Forelimb muscle (tissue), 1 donor: ENCODE results near the gene CHRNA9. TPM values are rescaled to one million over a fixed set of nuclear protein-coding genes. Genes with fewer than 3 reads are reported as not detected.

Experiments
- DNase-seq: peaks from one replicate; pipeline ENCODE4 v3.0.0-alpha.2; 2013; ENCODE audit warnings: low read depth
- polyA plus RNA-seq: library from polyadenylated mRNA; unstranded; fragments of 120-200 nt; gene quantifications from one replicate; pipeline ENCODE4 v1.2.1, GENCODE V29; 2013; ENCODE audit not compliant: insufficient read length

The CHRNA9 gene
- polyA plus RNA-seq, 1 donor, result 0.10 TPM

DNA sequence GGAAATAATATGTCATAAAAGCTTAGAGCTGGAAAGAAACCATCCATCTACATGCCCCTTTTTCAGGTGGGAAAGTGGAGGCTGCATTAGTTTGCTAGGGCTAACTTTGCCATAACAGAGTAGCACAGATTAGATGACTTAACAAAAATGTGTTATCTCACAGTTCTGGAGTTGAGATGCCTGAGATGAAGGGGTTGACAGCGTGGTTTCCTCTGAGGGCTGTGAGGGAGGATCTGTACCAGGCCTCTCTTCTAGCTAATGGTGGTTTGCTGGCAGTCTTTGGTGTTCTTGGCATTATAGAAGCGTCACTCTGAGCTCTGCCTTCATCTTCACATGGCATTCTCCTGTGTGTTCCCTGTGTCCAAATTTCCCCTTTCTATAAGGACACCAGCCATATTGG is 2.4 kb downstream of the CHRNA9 start:
- no peak for DNase-seq

DNA sequence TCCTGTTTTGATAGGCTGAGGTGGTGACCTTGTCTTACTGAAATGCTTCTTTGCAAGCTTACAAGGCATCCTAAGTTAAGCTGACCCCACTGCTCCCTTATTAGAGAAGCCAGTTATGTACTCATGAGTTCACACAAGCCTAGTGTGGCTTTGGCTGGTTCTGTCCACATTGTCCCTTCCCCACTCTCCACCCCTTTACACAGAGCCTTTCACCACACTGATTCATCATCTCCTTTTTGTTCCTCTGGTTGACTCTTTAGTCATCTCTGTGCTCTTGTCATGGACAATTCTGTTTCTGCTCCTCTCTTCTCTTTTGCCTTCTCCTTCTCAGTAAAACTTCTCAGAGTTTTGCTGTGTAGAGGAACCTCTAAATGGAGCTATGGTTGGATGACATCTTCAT is 4.9 kb downstream of the CHRNA9 start:
- DNase-seq, result no peak

DNA sequence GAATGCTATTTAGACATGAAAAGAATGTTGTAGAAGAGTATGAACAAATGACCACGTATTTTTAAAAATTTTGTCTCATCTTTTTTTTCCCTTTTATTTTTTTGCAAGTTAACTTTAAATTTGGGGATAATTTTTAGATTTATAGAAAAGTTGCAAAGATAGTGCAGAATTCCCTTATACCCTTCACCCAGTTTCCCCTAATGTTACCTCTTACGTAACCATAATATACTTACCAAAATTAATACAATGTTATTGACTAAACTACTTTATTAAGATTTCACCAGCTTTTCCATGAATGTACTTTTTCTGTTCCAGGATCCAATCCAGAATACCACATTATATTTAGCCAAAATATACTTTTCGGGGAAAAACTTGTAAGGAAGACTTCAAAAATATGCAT is 12.3 kb downstream of the CHRNA9 start:
- DNase-seq, result no peak

DNA sequence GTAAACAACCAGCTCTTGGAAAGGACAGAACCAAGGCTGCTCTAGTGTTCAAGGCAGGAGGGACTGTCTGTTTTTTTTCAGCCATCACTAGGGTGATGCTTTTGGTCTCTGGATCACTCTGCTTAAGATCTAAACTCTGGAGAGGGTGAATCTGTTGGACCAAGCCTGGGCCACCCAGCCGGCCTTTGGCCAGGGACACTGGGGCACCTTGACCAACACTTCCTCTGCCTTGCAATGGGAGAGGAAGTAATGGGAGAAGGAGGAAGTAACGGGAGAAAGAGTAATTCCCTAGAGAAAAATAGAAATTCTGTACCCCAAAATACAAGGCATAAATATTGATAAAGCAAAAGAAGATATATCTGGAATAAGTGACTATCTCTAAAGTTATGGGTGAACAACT is 12.9 kb downstream of the CHRNA9 start:
- no peak for DNase-seq

DNA sequence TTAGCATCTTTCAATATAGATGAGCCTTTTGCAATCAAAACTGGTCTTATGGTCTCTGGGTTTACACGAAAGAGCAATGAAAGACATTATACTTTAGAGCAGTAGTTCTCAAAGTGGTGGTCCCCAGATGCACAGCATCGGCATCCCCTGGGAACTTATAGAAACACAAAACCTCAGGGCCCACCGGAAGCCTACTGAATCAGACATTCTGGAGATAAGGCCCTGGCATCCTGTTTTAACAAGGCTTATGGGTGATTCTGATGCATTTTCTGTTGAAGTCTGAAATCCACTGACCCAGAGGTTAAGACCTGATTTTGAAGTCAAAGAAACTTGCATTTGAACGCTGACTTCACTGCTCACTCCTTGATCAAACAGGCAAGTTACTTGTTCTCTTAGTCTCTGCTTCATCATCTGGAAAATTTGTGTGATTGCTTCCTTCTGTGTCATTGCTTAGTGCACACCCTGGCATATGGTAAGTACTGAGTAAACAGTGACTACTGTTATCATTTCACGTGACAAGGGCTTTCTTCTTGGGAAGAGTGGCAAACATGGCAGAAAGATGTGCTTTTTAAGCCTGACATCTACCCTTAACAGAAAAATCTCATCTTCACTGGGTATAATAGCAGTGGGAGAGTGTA is 14.5 kb downstream of the CHRNA9 start:
- DNase-seq, result no peak

DNA sequence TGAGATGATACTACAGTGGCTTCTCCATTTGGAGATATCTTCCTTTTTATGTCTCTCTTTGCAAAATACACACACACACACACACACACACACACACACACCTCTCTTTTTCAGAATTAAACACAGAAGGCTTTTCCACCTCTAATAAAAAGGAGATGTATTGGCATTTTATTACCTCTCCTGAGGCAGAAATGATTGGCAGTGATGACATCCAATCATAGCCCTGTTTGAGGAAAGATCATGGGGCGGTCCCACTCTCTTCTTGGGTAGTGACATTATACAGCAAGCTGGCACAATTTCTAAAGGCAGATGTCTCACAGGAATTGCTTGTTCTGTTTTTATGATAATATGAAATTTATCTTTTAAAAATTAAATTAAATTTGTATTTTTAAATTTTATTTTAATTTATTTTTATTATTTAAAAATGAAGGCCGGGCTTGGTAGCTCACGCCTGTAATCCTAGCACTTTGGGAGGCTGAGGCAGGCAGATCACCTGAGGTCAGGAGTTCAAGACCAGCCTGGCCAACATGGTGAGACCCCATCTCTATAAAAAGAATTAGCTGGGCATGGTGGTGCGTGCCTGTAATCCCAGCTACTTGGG is 15.6 kb downstream of the CHRNA9 start:
- DNase-seq, result no peak

DNA sequence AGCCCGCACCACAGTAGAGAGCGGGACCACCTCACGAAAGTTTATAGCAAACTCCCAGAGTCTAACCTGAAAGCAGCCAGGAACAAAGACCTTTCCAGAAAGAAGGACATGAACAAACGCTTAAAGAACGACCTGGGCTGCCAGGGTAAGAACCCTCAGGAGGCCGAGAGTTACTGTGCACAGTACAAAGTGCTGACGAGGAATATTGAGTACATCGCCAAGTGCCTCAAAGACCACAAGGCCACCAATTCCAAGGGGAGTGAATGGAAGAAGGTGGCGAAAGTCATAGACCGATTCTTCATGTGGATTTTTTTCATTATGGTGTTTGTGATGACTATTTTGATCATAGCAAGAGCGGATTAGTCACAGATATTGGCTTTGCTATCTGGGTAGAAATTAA is 19.0 kb downstream of the CHRNA9 start:
- no peak for DNase-seq

DNA sequence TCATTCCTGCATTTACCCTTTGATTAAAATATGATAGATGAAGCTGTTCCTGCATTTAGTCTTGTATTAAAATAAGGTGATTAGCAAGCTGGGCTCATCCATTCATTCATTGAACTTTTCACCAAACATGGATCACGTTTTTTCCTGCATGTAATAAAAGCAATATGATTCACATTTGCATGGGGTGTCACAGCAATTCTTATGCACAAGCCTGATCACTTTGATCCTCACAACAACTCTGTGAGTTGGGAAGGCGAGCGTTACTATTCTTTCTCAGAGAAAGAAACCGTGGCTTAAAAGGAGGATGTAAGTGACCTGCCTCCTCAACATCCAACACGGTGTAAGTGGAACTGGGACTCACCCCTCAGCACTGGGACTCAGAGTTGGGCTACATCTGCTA is 20.0 kb downstream of the CHRNA9 start:
- no peak for DNase-seq

DNA sequence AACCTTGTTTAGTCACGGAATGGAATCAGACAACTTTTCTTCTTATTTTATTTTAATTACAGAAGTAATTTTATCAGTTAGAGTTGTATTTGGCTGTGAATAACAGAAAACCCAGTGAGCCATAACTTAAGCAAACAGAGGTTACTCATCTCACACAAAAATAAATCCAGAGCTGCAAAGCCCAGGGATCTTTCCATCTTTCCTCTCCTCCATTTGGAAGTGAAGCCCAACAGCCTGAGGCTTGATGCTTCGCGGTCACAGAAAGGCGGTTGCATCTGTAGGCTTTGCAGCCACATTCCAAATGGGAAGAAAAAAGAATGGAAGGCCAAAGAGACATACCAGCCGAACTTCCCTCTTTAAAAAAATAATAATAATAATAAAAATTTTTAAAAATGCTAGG is 22.6 kb downstream of the CHRNA9 start:
- DNase-seq, result no peak

DNA sequence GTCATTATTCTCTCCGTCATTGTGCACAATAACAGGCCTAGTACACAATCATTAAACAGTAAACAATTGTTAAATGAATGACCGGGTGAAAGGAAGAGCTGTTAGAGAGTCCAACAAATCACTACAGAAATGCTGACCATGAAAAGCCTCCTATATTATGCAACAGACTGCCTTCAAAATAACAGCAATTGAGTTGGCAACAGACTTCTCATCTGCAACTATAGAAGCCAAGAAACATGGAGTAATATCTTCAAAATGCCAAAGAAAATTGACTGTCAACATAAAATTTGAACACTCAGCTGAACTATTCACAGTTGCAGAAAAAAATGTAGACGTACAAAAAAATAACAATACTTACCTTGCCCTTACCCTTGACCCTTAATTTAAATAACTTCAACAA is 26.2 kb downstream of the CHRNA9 start:
- no peak for DNase-seq

DNA sequence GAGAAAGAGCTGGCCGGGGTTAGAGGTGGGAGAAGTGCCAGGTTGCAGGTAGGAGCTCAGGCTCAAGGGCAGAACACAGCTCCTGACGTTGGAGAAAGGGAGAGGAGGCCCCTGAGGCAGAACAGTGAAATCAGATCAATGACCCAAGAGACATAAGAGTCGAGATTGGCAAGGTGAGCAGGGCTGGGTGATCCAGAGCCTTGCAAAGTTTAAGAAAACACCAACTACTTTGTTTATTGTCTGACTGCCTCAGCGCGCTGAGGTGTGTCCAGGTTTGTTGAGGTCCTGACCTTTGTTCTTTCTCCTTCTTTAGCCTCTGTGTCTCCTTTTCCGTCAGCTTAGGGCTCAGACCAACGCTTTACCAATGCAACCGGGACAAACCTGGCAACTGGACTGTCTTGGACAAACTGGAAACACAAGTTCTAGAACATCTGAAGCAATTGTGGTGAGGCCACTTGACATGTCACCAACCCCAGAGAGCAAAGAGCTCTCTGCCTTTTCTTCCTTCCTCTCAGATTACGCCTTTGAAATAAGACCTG is 28.3 kb downstream of the CHRNA9 start:
- DNase-seq, result no peak

DNA sequence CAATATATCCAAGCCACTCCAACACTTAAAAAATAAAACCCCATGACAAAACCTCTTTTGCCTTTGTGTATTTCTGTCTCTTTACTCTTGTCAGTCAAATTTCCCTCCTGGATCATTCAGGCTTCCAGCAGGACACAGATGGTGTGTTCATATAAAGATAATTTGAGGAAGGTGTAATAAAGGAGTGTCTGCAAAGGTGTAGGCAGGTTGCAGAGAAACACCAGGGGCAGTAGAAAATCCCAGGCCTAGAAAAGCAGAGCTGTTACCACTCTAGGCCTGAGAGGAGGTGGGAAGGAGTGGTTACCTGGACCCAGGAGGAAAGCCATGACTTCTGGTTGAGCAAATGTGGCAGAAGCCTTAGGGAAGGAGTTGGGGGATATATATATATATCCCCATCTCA is 28.8 kb downstream of the CHRNA9 start:
- DNase-seq, result no peak

DNA sequence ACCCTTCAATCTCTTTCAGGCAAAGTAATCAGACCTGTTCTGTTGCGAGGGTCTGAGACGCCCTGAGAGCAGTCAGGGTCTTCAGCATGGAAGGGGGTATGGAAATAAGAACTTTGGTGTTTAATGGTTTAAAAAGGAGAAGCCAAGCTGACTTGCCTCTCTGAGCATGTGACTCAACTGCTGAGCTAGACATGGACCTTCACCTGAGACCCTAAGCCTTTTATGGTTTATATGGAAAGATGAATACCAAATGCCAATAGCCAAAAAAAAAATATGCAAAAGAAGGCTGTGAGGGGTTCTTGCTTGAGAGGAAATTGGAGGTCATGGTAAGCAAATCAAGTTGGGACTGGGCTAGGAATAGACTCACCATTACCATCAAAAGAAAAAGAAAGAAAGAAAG is 30.6 kb downstream of the CHRNA9 start:
- DNase-seq, result no peak

DNA sequence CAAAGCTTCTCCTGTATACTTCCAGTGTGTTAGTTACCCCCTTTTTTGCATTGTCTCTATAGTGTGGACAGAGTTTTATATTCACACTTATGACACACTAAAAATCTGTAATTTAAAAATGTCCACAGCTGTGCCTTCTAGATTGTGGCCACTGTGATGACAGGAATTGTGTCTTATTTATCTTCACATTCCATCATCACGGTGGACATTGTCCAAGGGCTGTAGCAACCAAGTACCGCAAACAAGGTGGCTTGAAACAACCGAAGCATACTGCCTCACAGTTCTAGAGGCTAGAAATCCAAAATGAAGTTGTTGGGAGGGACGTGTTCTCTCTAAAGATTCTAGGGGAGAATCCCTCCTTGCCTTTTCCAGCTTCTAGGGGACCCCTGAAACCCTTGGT is 32.3 kb downstream of the CHRNA9 start:
- DNase-seq, result no peak

DNA sequence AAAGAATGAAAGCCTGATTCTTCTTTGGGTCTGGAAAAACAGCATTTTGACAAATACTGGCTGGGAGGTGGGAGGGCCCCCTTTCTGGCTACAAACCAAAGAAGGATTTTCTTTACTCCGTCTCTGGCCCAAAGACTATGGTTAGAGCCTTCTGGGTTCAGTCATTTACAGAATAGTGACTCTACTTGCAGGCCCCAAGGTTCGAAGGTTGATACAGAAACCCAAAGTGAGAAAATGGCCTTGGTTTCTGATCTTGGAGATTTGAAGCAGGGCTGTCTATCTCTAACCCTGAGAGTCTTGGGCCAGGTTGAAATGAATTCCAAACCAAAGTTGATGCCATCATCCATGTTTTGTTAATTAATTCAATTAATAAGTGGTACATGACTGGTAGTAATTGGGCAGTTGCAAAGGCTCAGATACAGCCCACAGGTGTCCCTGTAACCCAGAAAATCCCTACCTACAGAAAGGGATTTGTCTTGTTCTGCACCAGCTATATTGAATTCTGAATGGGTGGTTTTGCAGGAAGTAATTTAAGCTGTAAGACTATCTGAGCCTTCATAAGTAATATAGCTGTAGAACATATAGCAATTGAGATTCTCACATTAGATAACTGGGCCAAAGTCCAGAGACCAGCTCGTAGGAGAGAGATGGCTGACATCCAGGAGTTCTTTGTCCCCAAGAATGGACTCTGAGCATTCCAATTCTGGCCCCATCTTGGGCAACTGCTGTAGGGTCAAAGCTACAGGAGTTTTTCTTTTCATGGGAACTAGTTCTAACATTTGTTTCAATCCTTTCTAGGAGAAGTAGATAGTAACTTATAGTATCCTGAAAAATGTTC is 34.5 kb downstream of the CHRNA9 start:
- no peak for DNase-seq

DNA sequence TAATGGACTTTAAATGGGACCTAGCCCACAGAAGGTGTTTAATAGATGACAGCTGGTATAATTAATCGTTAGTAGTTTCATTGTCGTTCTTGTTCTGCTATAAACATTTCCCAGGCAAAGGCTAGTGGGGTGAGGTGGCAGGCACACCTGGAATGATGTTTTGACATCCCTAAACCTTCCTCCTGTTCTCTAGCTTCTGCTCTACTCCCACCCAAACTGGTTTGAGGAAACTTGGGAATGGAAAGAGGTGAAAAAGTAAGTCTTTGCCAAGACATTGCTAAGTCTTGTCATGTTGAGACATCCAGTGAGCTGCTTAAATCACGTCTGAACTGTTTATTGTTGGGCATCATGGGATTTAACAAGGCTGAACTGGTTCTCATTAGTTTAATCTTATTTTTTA is 37.5 kb downstream of the CHRNA9 start:
- no peak for DNase-seq

DNA sequence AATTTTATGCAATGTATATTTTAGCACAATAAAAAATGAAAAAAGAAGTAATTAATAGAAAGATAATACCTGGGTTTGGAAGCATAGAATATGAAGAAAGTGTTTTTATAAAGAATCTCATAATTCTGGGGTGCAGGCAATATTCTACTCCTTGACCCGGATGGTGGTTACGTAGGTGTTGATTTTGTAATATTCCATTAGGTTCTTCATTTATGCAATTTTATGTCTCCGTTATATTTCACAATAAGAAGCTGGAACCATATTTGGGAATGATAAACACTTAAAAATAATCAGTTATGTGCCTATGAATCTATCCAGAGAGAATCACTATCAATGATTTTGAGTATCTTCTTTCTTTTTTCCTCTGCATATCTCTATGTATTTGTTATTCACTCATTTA is 38.5 kb downstream of the CHRNA9 start:
- DNase-seq, result no peak

DNA sequence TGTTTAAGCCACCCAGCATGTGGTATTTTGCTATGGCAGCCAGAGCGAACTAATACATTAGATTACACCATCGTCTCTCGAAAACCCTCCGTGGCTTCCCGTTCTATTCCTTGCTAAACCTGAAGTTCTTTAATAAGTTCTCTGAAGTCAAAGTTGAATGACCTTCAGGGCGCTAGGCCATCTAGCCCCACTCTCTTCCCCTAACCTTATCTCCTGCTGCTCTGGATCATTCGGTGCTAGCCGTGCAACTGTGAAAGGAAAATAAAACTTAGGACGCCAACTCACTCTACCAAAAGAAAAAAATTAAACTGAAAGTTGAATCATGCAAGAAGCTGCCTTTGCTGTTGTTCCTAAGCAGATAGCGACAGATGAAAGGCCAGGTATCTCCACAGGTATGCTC is 40.0 kb downstream of the CHRNA9 start:
- no peak for DNase-seq

DNA sequence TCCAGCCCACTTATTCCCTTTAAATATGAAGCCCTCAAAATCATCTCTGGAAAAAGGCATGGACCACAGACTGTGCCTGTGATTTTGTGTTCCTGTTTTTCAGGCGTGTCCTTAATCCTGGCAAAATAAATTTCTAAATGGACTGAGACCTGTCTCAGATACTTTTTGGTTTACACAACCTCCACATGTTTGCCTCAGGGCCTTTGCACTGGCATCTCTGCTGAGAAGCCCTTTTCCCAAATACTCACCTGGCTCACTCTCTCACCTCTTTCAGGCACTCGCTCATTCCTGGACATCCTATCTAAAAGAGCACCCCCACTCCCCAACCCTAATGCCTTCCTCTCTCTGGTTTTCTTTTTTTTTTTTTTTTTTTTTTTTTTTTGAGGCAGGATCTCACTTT is 40.5 kb downstream of the CHRNA9 start:
- DNase-seq, result no peak

DNA sequence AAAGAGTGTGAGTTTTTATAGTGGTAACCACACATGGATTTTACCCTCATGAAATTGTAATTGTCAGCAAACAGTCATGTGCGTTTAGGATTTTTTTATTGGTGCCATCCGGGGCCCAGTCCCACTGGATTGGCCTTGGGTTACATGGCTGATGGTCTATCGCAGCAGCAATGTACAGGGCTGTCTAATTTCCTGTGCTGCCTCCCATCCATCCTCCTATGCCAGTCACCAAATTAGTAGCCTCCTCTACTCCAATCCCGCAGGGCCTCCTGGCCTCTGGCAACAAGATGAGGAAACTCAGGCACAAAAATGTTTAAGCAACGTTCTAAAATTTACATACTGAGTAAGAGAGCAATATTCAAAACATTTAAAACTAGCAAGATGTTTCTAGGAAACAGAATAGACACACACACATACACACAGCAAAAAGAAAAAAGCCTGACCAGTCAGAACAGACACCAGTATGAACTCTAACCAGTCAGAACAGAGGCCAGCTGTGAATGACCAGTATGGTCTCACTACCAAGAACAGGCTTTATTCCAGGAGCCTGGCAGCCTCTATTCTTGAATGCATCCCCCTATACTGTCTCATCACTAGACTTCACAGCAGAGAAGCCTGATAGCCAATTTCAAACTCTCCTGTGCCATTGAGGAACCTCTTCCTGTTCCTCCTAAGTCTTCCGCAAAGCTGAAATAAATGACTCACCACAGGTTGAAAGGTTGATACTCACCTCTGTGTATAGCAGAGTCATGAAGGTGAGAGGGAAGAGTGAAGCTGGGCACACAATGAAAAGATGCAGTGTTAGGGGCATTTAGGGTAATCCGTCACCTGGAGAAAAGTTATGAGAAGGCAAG is 42.6 kb downstream of the CHRNA9 start:
- no peak for DNase-seq

DNA sequence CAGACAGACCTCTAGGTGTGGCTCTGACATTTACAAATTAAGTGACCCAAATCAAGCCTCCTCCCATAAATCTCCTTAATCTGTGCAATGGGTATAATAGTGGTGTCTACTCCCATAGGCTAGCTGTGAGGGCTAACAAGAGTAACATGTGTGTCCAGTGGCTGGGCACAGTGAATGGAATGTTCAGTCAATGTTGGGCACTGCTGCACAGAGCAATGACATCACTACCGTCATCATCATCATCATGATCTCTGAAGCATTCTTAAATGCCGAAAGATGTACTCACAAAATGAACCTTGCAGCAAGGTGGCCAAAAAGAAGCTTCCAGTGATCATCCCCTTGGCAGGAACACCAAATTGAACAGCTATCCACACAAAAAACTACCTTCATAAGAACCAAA is 43.5 kb downstream of the CHRNA9 start:
- DNase-seq, result no peak

DNA sequence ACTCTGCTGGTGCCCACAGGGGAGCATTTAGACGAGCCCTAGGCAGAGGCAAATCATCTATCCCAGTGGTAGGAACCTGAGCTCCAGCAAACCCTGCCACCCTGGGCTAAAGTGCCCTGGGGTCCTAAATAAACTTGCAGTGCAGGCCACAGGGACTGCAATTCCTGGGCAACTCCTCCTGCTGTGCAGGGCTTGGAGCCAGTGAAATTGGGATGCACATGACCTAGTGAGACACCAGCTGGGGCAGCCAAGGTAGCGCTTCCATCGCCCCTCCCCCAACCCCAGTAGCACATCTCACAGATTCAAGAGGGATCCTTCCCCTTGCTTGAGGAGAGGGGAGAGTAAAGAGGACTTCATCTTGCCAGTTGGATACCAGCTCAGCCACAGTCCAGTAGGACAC is 44.1 kb downstream of the CHRNA9 start:
- DNase-seq, result no peak
